HG02938 (cell line): ENCODE data around the gene ELANE.
"Not testable (repeated sequence)": the region's sequence is repeated elsewhere in the genome, so short reads cannot be mapped to it uniquely, and the experiment has no call there.

Experiments
- ATAC-seq: cut with Tn5 transposase; IDR thresholded peaks from one replicate; pipeline ENCODE4 v1.9.1; 2021; ENCODE audit warnings: mild to moderate bottlenecking, moderate library complexity; ENCODE audit not compliant: unreplicated experiment

The ELANE gene

GRCh38 chr19:835210-835810 is 16.8 kb upstream of the ELANE start:
- no peak for ATAC-seq

GRCh38 chr19:840519-841206 is 11.4 kb upstream of the ELANE start, which contains the start of gene PRTN3:
Gene PRTN3, plus strand, starts transcription at chr19:840999. Its CDS starts 10 bp downstream, at chr19:841009.
- no peak for ATAC-seq

- ATAC-seq: not testable (repeated sequence)
Observed at GRCh38 chr19:842802-843179, 9.3 kb upstream of the ELANE start.

- ATAC-seq: no peak
Observed at GRCh38 chr19:843180-843835, 8.8 kb upstream of the ELANE start.

GRCh38 chr19:843836-844545 is 8.1 kb upstream of the ELANE start:
- no peak for ATAC-seq

- no peak for ATAC-seq
Observed at GRCh38 chr19:844546-844971, 7.5 kb upstream of the ELANE start.

GRCh38 chr19:845707-846521 is 6.2 kb upstream of the ELANE start:
- ATAC-seq: no peak

- ATAC-seq: no peak
Observed at GRCh38 chr19:848386-848921, 3.6 kb upstream of the ELANE start.

GRCh38 chr19:849195-849594 is 2.9 kb upstream of the ELANE start:
- not testable (repeated sequence) for ATAC-seq

- ATAC-seq: no peak
Observed at GRCh38 chr19:850221-850978, 1.7 kb upstream of the ELANE start.

- no peak for ATAC-seq
Observed at GRCh38 chr19:850979-851335, 1.1 kb upstream of the ELANE start.

- no peak for ATAC-seq
Observed at GRCh38 chr19:853014-853585, 997 bp downstream of the ELANE start.

GRCh38 chr19:853614-854220 is 1.6 kb downstream of the ELANE start:
- ATAC-seq: not testable (repeated sequence)

- no peak for ATAC-seq
Observed at GRCh38 chr19:854549-854948, 2.4 kb downstream of the ELANE start.

- no peak for ATAC-seq
Observed at GRCh38 chr19:855142-855541, 3.0 kb downstream of the ELANE start.

- ATAC-seq: no peak
Observed at GRCh38 chr19:855566-856120, 3.5 kb downstream of the ELANE start.

GRCh38 chr19:858284-858683 is 6.2 kb downstream of the ELANE start:
- ATAC-seq: no peak
